Measurements from ENCODE around the gene SHMT2. TPM values are rescaled to one million over a fixed set of nuclear protein-coding genes. Genes with fewer than 3 reads are reported as not detected.

Gene SHMT2
- total RNA-seq, 2 donors from 2014 or later = 49.6 to 51.4 TPM

- intact Hi-C loops (cut with DNase I) = no loop called here
- no peak overlapping the region for H3K4me3 ChIP-seq
- no peak for DNase-seq (ENCODE audit: low spot score)
- no peak overlapping the region for H3K27ac ChIP-seq
- TF ChIP-seq POLR2AphosphoS5 (IDR thresholded peaks at IDR 0.05) (no peak), CTCF (IDR thresholded peaks at IDR 0.05) (no peak), POLR2A (IDR thresholded peaks at IDR 0.05) (no peak)
- no peaks in the 10 kb centered on the region for H3K9me3 ChIP-seq
- H3K27me3 ChIP-seq (replicated peaks; ENCODE audit: insufficient read depth) = no peaks in the 10 kb centered on the region
- 82% methylated on average over 11 of the region's 11 CpGs for WGBS
- H3K4me1 ChIP-seq (replicated peaks) = no peaks in the 10 kb centered on the region
- H3K36me3 ChIP-seq = peaks cover 17 to 23% of the 10 kb centered on the region in 2 donors
Measured at GRCh38 chr12:57203791-57204190, 25.7 kb upstream of the SHMT2 start.

- Histone ChIP-seq H3K9me3 (no peaks in the 10 kb centered on the region), H3K27me3 (replicated peaks; ENCODE audit: insufficient read depth) (no peaks in the 10 kb centered on the region), H3K4me3 (no peak overlapping the region), H3K4me1 (replicated peaks) (no peaks in the 10 kb centered on the region), H3K36me3 (peaks cover 17 to 23% of the 10 kb centered on the region in 2 donors), H3K27ac (no peak overlapping the region)
- no peak for DNase-seq (ENCODE audit: low spot score)
- WGBS = 88% methylated on average over 19 of the region's 19 CpGs
- TF ChIP-seq CTCF (IDR thresholded peaks at IDR 0.05) (no peak), POLR2A (IDR thresholded peaks at IDR 0.05) (no peak), POLR2AphosphoS5 (IDR thresholded peaks at IDR 0.05) (no peak)
- intact Hi-C loops (cut with DNase I) = no loop called here
Measured at GRCh38 chr12:57204454-57204853, 25.1 kb upstream of the SHMT2 start.

GRCh38 chr12:57205186-57205585 is 24.3 kb upstream of the SHMT2 start:
- Histone ChIP-seq H3K27me3 (replicated peaks; ENCODE audit: insufficient read depth) (no peaks in the 10 kb centered on the region), H3K9me3 (no peaks in the 10 kb centered on the region), H3K36me3 (peaks cover 17 to 23% of the 10 kb centered on the region in 2 donors), H3K4me3 (no peak overlapping the region), H3K27ac (no peak overlapping the region), H3K4me1 (replicated peaks) (no peaks in the 10 kb centered on the region)
- intact Hi-C loops (cut with DNase I) = no loop called here
- TF ChIP-seq CTCF (IDR thresholded peaks at IDR 0.05) (no peak), POLR2AphosphoS5 (IDR thresholded peaks at IDR 0.05) (no peak), POLR2A (IDR thresholded peaks at IDR 0.05) (no peak)
- 93% methylated on average over 13 of the region's 26 CpGs for WGBS
- no peak for DNase-seq (ENCODE audit: low spot score)

- Histone ChIP-seq H3K9me3 (no peaks in the 10 kb centered on the region), H3K36me3 (peaks cover 16 to 17% of the 10 kb centered on the region in 2 donors), H3K4me3 (no peak overlapping the region), H3K27ac (no peak overlapping the region), H3K4me1 (replicated peaks) (no peaks in the 10 kb centered on the region), H3K27me3 (replicated peaks; ENCODE audit: insufficient read depth) (no peaks in the 10 kb centered on the region)
- intact Hi-C loops (cut with DNase I) = no loop called here
- TF ChIP-seq POLR2A (IDR thresholded peaks at IDR 0.05) (no peak), CTCF (IDR thresholded peaks at IDR 0.05) (no peak), POLR2AphosphoS5 (IDR thresholded peaks at IDR 0.05) (no peak)
- DNase-seq (ENCODE audit: low spot score) = no peak
- 79% methylated on average over 7 of the region's 7 CpGs for WGBS
Measured at GRCh38 chr12:57205931-57206330, 23.6 kb upstream of the SHMT2 start.

- H3K27ac ChIP-seq = no peak overlapping the region
- WGBS = 88% methylated on average over 29 of the region's 29 CpGs
- H3K4me3 ChIP-seq = no peak overlapping the region
Measured at GRCh38 chr12:57207731-57208630, 21.5 kb upstream of the SHMT2 start.

More at GRCh38 chr12:57207731-57208630, 21.5 kb upstream of the SHMT2 start:
- H3K27me3 ChIP-seq (replicated peaks; ENCODE audit: insufficient read depth) = no peaks in the 10 kb centered on the region
- intact Hi-C loops (cut with DNase I) = no loop called here
- DNase-seq (ENCODE audit: low spot score) = no peak
- peaks cover 11 to 12% of the 10 kb centered on the region in 2 donors for H3K36me3 ChIP-seq
- TF ChIP-seq CTCF (IDR thresholded peaks at IDR 0.05) = no peak
- TF ChIP-seq POLR2A (IDR thresholded peaks at IDR 0.05) = no peak
- TF ChIP-seq POLR2AphosphoS5 (IDR thresholded peaks at IDR 0.05) = no peak
- no peaks in the 10 kb centered on the region for H3K9me3 ChIP-seq
- H3K4me1 ChIP-seq (replicated peaks) = no peaks in the 10 kb centered on the region

All from prostate gland (tissue), 2 donors.